ENCODE results near the gene SERPINE3.

Gene SERPINE3

DNA sequence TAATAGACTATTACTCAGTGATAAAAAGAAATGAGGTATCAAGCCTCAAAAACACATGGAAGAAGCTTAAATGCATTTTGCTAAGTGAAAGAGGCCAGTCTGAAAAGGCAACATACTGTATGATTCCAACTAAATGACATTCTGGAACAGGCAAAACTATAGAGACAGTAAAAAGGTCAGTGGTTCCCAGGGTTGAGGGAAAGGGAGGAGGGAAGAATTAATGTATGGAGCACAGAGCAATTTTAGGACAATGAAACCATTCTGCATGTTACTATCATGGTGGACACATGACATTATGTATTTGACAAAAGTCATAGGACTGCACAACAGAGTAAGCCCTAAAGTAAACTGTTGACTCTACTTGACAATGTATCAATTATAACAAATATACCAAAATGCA is 5.7 kb upstream of the SERPINE3 start:
- H3K27me3 ChIP-seq (ENCODE audit: control insufficient read depth in 3 of 3, insufficient read depth in 3 of 3, low read depth in 1 of 3, low read length in 3 of 3) = no peaks in the 10 kb centered on the region
- H2BK15ac ChIP-seq (ENCODE audit: low read length) = no peak overlapping the region
- H2AFZ ChIP-seq (ENCODE audit: low read length) = no peak overlapping the region
- no peak overlapping the region for H4K91ac ChIP-seq (ENCODE audit: low read depth, low read length, poor library complexity)
- no peak for DNase-seq (ENCODE audit: low spot score)
- no peak overlapping the region for H2BK120ac ChIP-seq (ENCODE audit: low read depth, low read length)
- peaks cover 2% of the 10 kb centered on the region for H3K79me1 ChIP-seq (ENCODE audit: low read depth, low read length)
- no peak overlapping the region for H3K9ac ChIP-seq (ENCODE audit: low read depth, low read length, poor library complexity)
- no peak overlapping the region for H3K23ac ChIP-seq (ENCODE audit: low read depth, low read length, poor library complexity)
- H3K27ac ChIP-seq (replicated peaks; ENCODE audit: low read length) = no peak overlapping the region
- H3K9me3 ChIP-seq (replicated peaks in 1 of 2; ENCODE audit: control insufficient read depth in 2 of 2, insufficient read depth in 1 of 2, low read depth in 1 of 2, low read length in 2 of 2) = peaks cover 0 to 1% of the 10 kb centered on the region in 2 donors
- peaks cover 0 to 3% of the 10 kb centered on the region in 2 donors for H3K4me1 ChIP-seq (ENCODE audit: control insufficient read depth in 2 of 2, insufficient read depth in 1 of 2, low read depth in 1 of 2, low read length in 2 of 2)
- no peak overlapping the region for H3K4ac ChIP-seq (ENCODE audit: low read length)
- H2BK12ac ChIP-seq (ENCODE audit: low read length) = no peak overlapping the region
- no peak overlapping the region for H2AK5ac ChIP-seq (ENCODE audit: low read depth, low read length)
- no peak overlapping the region for H3K4me2 ChIP-seq (ENCODE audit: insufficient read depth, low read length, poor library complexity, severe bottlenecking)
- H2BK5ac ChIP-seq (ENCODE audit: low read length) = no peak overlapping the region
- no peak overlapping the region for H4K8ac ChIP-seq (ENCODE audit: low read depth, low read length)
- H3K4me3 ChIP-seq (ENCODE audit: low read length in 2 of 2) = no peak overlapping the region
- H3K18ac ChIP-seq (ENCODE audit: low read length) = no peak overlapping the region
- no peaks in the 10 kb centered on the region for H3K36me3 ChIP-seq (replicated peaks in 1 of 2; ENCODE audit: control insufficient read depth in 2 of 2, insufficient read depth in 2 of 2, low read length in 2 of 2)
- H3K14ac ChIP-seq (ENCODE audit: low read length) = no peak overlapping the region

DNA sequence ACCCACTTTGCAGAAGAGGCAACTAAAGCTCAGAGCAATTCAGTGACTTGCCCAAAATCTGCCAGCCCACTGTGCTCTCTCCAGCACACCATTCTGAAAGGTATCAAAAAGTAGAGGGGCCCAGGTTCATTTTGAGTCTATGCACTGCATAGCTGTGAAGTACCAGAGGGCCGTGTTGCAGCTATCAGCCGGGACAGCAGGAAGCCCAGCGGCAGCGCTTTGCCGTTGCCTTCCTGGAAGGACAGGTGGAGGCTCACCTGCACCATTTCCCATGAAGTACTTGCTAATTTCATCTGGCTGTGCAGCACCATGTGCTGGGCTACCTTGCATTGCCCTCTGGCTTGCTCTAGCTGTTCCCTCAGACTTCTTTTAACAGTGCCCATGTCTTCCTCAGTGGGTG is 2.7 kb upstream of the SERPINE3 start:
- Histone ChIP-seq H2AFZ (ENCODE audit: low read length) (no peak overlapping the region), H4K91ac (ENCODE audit: low read depth, low read length, poor library complexity) (no peak overlapping the region), H2BK120ac (ENCODE audit: low read depth, low read length) (no peak overlapping the region), H2BK5ac (ENCODE audit: low read length) (no peak overlapping the region), H2AK5ac (ENCODE audit: low read depth, low read length) (no peak overlapping the region), H3K27me3 (ENCODE audit: control insufficient read depth in 3 of 3, insufficient read depth in 3 of 3, low read depth in 1 of 3, low read length in 3 of 3) (no peaks in the 10 kb centered on the region), H3K9me3 (replicated peaks in 1 of 2; ENCODE audit: control insufficient read depth in 2 of 2, insufficient read depth in 1 of 2, low read depth in 1 of 2, low read length in 2 of 2) (peaks cover 0 to 1% of the 10 kb centered on the region in 2 donors), H4K8ac (ENCODE audit: low read depth, low read length) (no peak overlapping the region), H3K27ac (replicated peaks; ENCODE audit: low read length) (no peak overlapping the region), H3K9ac (ENCODE audit: low read depth, low read length, poor library complexity) (no peak overlapping the region), H3K23ac (ENCODE audit: low read depth, low read length, poor library complexity) (no peak overlapping the region), H3K79me1 (ENCODE audit: low read depth, low read length) (peaks cover 2% of the 10 kb centered on the region), H3K4me1 (ENCODE audit: control insufficient read depth in 2 of 2, insufficient read depth in 1 of 2, low read depth in 1 of 2, low read length in 2 of 2) (no peaks in the 10 kb centered on the region), H2BK15ac (ENCODE audit: low read length) (no peak overlapping the region), H2BK12ac (ENCODE audit: low read length) (no peak overlapping the region), H3K14ac (ENCODE audit: low read length) (no peak overlapping the region), H3K4me2 (ENCODE audit: insufficient read depth, low read length, poor library complexity, severe bottlenecking) (no peak overlapping the region), H3K18ac (ENCODE audit: low read length) (no peak overlapping the region), H3K36me3 (replicated peaks in 1 of 2; ENCODE audit: control insufficient read depth in 2 of 2, insufficient read depth in 2 of 2, low read length in 2 of 2) (no peaks in the 10 kb centered on the region), H3K4ac (ENCODE audit: low read length) (no peak overlapping the region), H3K4me3 (ENCODE audit: low read length in 2 of 2) (no peak overlapping the region)
- no peak for DNase-seq (ENCODE audit: low spot score)
- WGBS, 2 donors (ENCODE audit: extremely low coverage in 2 of 2, insufficient read length in 2 of 2, insufficient replicate concordance in 1 of 2) = no CpG with 5 or more reads among the region's 5 CpGs

DNA sequence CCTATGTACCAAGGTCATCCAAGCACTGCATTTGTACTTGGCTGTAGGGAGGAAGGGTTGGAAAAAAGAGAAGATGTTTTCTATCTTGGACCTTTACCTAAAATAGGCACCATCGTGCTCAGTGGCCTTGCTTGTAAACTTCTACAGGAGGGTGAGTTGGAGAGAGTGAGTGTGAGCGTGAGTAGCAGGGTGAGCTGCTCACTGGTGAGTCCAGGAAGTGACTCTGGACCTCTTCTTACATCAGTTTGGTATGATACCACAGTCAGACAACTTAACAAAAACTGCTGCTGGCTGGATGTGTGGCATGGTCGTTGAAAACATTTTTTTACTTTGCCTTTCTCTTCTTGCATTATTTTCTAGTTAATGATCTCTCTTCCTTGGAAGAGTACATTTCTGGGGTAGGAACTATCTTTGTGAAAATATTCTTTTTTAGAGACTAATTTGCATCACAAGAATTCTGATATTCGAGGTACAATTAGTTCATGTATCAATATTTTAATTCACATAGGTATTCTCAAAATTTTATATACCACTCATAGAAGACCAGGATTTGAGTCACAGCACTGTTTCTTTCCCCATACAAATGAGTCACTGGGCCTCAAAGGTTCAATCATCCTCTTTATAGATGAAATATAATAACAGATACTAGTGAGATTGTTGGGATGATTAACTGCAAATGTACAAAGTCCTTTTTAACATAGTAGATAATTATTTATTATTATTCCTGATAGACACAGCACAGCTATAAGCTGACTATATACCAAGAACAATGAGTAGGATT is 651 bp downstream of the SERPINE3 start:
- H3K23ac ChIP-seq (ENCODE audit: low read depth, low read length, poor library complexity) = no peak overlapping the region
- WGBS, 2 donors (ENCODE audit: extremely low coverage in 2 of 2, insufficient read length in 2 of 2, insufficient replicate concordance in 1 of 2) = no CpG with 5 or more reads among the region's 4 CpGs
- no peak overlapping the region for H2AFZ ChIP-seq (ENCODE audit: low read length)
- H2BK15ac ChIP-seq (ENCODE audit: low read length) = no peak overlapping the region
- H3K27me3 ChIP-seq (ENCODE audit: control insufficient read depth in 3 of 3, insufficient read depth in 3 of 3, low read depth in 1 of 3, low read length in 3 of 3) = no peaks in the 10 kb centered on the region
- no peaks in the 10 kb centered on the region for H3K36me3 ChIP-seq (replicated peaks in 1 of 2; ENCODE audit: control insufficient read depth in 2 of 2, insufficient read depth in 2 of 2, low read length in 2 of 2)
- H4K8ac ChIP-seq (ENCODE audit: low read depth, low read length) = no peak overlapping the region
- H3K4me1 ChIP-seq (ENCODE audit: control insufficient read depth in 2 of 2, insufficient read depth in 1 of 2, low read depth in 1 of 2, low read length in 2 of 2) = no peaks in the 10 kb centered on the region
- H3K9ac ChIP-seq (ENCODE audit: low read depth, low read length, poor library complexity) = no peak overlapping the region
- H4K91ac ChIP-seq (ENCODE audit: low read depth, low read length, poor library complexity) = no peak overlapping the region
- H3K4ac ChIP-seq (ENCODE audit: low read length) = no peak overlapping the region
- no peak overlapping the region for H3K4me2 ChIP-seq (ENCODE audit: insufficient read depth, low read length, poor library complexity, severe bottlenecking)
- no peak overlapping the region for H3K18ac ChIP-seq (ENCODE audit: low read length)
- no peak for DNase-seq (ENCODE audit: low spot score)
- peaks cover 2% of the 10 kb centered on the region for H3K79me1 ChIP-seq (ENCODE audit: low read depth, low read length)
- H2BK5ac ChIP-seq (ENCODE audit: low read length) = no peak overlapping the region
- no peak overlapping the region for H3K14ac ChIP-seq (ENCODE audit: low read length)
- no peak overlapping the region for H3K4me3 ChIP-seq (ENCODE audit: low read length in 2 of 2)
- no peak overlapping the region for H2BK120ac ChIP-seq (ENCODE audit: low read depth, low read length)
- no peak overlapping the region for H2BK12ac ChIP-seq (ENCODE audit: low read length)
- H3K27ac ChIP-seq (replicated peaks; ENCODE audit: low read length) = no peak overlapping the region
- H2AK5ac ChIP-seq (ENCODE audit: low read depth, low read length) = no peak overlapping the region
- H3K9me3 ChIP-seq (replicated peaks in 1 of 2; ENCODE audit: control insufficient read depth in 2 of 2, insufficient read depth in 1 of 2, low read depth in 1 of 2, low read length in 2 of 2) = peaks cover 0 to 1% of the 10 kb centered on the region in 2 donors

DNA sequence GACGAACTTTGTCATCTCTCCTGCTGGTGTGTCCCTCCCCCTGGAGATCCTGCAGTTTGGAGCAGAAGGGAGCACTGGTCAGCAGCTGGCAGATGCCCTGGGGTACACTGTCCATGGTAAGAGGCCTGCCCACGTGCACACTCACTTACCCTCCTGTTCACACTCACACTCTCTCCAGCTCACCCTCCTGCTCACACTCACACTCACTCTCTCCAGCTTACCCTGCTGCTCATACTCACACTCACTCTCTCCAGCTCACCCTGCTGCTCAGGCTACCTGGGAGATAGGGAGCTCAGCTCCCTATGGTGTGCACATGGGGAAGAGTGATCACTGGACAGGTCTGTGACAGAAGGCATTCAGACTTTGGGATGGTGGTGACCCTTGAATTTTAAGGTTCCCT is 1.7 kb downstream of the SERPINE3 start:
- Histone ChIP-seq H3K9me3 (replicated peaks in 1 of 2; ENCODE audit: control insufficient read depth in 2 of 2, insufficient read depth in 1 of 2, low read depth in 1 of 2, low read length in 2 of 2) (peaks cover 0 to 1% of the 10 kb centered on the region in 2 donors), H2BK5ac (ENCODE audit: low read length) (no peak overlapping the region), H3K9ac (ENCODE audit: low read depth, low read length, poor library complexity) (no peak overlapping the region), H3K4me1 (ENCODE audit: control insufficient read depth in 2 of 2, insufficient read depth in 1 of 2, low read depth in 1 of 2, low read length in 2 of 2) (no peaks in the 10 kb centered on the region), H4K8ac (ENCODE audit: low read depth, low read length) (no peak overlapping the region), H3K27ac (replicated peaks; ENCODE audit: low read length) (no peak overlapping the region), H3K4me3 (ENCODE audit: low read length in 2 of 2) (no peak overlapping the region), H3K18ac (ENCODE audit: low read length) (peak overlapping the region; percentile 5), H3K14ac (ENCODE audit: low read length) (no peak overlapping the region), H3K4me2 (ENCODE audit: insufficient read depth, low read length, poor library complexity, severe bottlenecking) (no peak overlapping the region), H3K27me3 (ENCODE audit: control insufficient read depth in 3 of 3, insufficient read depth in 3 of 3, low read depth in 1 of 3, low read length in 3 of 3) (no peaks in the 10 kb centered on the region), H2BK12ac (ENCODE audit: low read length) (no peak overlapping the region), H3K4ac (ENCODE audit: low read length) (no peak overlapping the region), H2AK5ac (ENCODE audit: low read depth, low read length) (no peak overlapping the region), H4K91ac (ENCODE audit: low read depth, low read length, poor library complexity) (no peak overlapping the region), H2BK120ac (ENCODE audit: low read depth, low read length) (no peak overlapping the region), H3K36me3 (replicated peaks in 1 of 2; ENCODE audit: control insufficient read depth in 2 of 2, insufficient read depth in 2 of 2, low read length in 2 of 2) (no peaks in the 10 kb centered on the region), H3K79me1 (ENCODE audit: low read depth, low read length) (peaks cover 2% of the 10 kb centered on the region), H3K23ac (ENCODE audit: low read depth, low read length, poor library complexity) (no peak overlapping the region), H2BK15ac (ENCODE audit: low read length) (no peak overlapping the region), H2AFZ (ENCODE audit: low read length) (no peak overlapping the region)
- no CpG with 5 or more reads among the region's 2 CpGs for WGBS, 2 donors (ENCODE audit: extremely low coverage in 2 of 2, insufficient read length in 2 of 2, insufficient replicate concordance in 1 of 2)
- no peak for DNase-seq (ENCODE audit: low spot score)
